Loucy (cell line): ENCODE data around the gene KRT17.

Source experiments
- CTCF ChIP-seq: fragments of 200-600 bp; sonication (generic); conservative IDR thresholded peaks from 2 replicates; pipeline ENCODE4 v1.5.1; 2014; ENCODE audit warnings: mild to moderate bottlenecking, antibody characterized with exemption, low read length
- EZH2phosphoT487 ChIP-seq: fragments of 200-600 bp; IDR thresholded peaks from 2 replicates; pipeline ENCODE4 v1.6.1; 2018; ENCODE audit warnings: antibody characterized with exemption, mild to moderate bottlenecking, moderate library complexity, borderline replicate concordance

- no peak for TF ChIP-seq EZH2phosphoT487
- no peak for TF ChIP-seq CTCF
These were observed 42.9 kb downstream of the KRT17 start for GRCh38 chr17:41581366-41582060.
